ENCODE data around the gene C12orf76. TPM values are rescaled to one million over a fixed set of nuclear protein-coding genes. Genes with fewer than 3 reads are reported as not detected.

Gene C12orf76
- polyA plus RNA-seq, 1 of the 3 experiments (the other 2 are of a cell fraction), result 29.2 TPM

GRCh38 chr12:110046451-110047187 is 1.7 kb downstream of the C12orf76 start:
- H4K20me1 ChIP-seq (ENCODE audit: insufficient read depth), result no peaks in the 10 kb centered on the region
- no peak overlapping the region for H2AFZ ChIP-seq (ENCODE audit: low read depth)
- WGBS (ENCODE audit: low lambda C conversion rate), result 94% methylated on average over 8 of the region's 8 CpGs
- H3F3A ChIP-seq (replicated peaks; ENCODE audit: insufficient read depth), result peaks cover 12% of the 10 kb centered on the region
- no peak overlapping the region for H3K27ac ChIP-seq (ENCODE audit: low read depth in 2 of 2, low read length in 1 of 2)
- no peaks in the 10 kb centered on the region for H3K9me2 ChIP-seq
- CTCF ChIA-PET, result interaction anchor here (0.6 kb wide), 1 partner anchor 15 kb away, joined by 3 read pairs; no protein-coding TSS in a partner anchor
- no peak for TF ChIP-seq ZBTB33 (IDR thresholded peaks at IDR 0.05; ENCODE audit: borderline replicate concordance, low read depth)
- no peak for TF ChIP-seq RCOR1 (IDR thresholded peaks at IDR 0.05; ENCODE audit: low read length)
- TF ChIP-seq RAD21 (IDR thresholded peaks at IDR 0.05; ENCODE audit: low read length), result no peak
- no peak for TF ChIP-seq NFIC (IDR thresholded peaks at IDR 0.05; ENCODE audit: borderline replicate concordance)
- no peak for TF ChIP-seq RFX5 (IDR thresholded peaks at IDR 0.05; ENCODE audit: low read length)
- no peak for DNase-seq
- POLR2A ChIA-PET, result interaction anchor here (0.6 kb wide), 1 partner anchor 11 kb away, joined by 3 read pairs; no protein-coding TSS in a partner anchor
- H3K4me1 ChIP-seq (ENCODE audit: control insufficient read depth in 1 of 2, insufficient read depth in 2 of 2, low read depth in 1 of 2, low read length in 1 of 2), result peaks cover 14 to 20% of the 10 kb centered on the region in 2 experiments; a peak in 3 of 4 replicates
- H3K36me3 ChIP-seq (replicated peaks in 1 of 2; ENCODE audit: control insufficient read depth in 1 of 2, insufficient read depth in 2 of 2, low read length in 1 of 2), result peaks cover 10 to 14% of the 10 kb centered on the region in 2 experiments
- H3K9ac ChIP-seq, result no peak overlapping the region
- H3K79me2 ChIP-seq (ENCODE audit: insufficient read depth), result peaks cover 62% of the 10 kb centered on the region
- peak overlapping the region; percentile 78 to 84 for H3K4me3 ChIP-seq (ENCODE audit: low read depth in 2 of 2, low read length in 1 of 2)
- peak overlapping the region; percentile 97 for H3K4me2 ChIP-seq
- H3K27me3 ChIP-seq (ENCODE audit: insufficient read depth), result no peaks in the 10 kb centered on the region
- no peaks in the 10 kb centered on the region for H3K9me3 ChIP-seq

GRCh38 chr12:110042264-110042663 is 6.1 kb downstream of the C12orf76 start:
- no peaks in the 10 kb centered on the region for H3K9me2 ChIP-seq
- H3K79me2 ChIP-seq (ENCODE audit: insufficient read depth), result peaks cover 80% of the 10 kb centered on the region
- H3K27ac ChIP-seq (ENCODE audit: low read depth in 2 of 2, low read length in 1 of 2), result no peak overlapping the region
- 93% methylated on average over 3 of the region's 3 CpGs for WGBS (ENCODE audit: low lambda C conversion rate)
- peaks cover 7 to 22% of the 10 kb centered on the region in 2 experiments; a peak in 3 of 4 replicates for H3K4me1 ChIP-seq (ENCODE audit: control insufficient read depth in 1 of 2, insufficient read depth in 2 of 2, low read depth in 1 of 2, low read length in 1 of 2)
- H3K4me2 ChIP-seq, result no peak overlapping the region
- no peaks in the 10 kb centered on the region for H3K9me3 ChIP-seq
- ChIA-PET CTCF (interaction anchor here (0.7 to 1.2 kb wide), 4 partner anchors 16 to 298 kb away, joined by 3 read pairs; no protein-coding TSS in a partner anchor), POLR2A (no interaction called here)
- H3K36me3 ChIP-seq (replicated peaks in 1 of 2; ENCODE audit: control insufficient read depth in 1 of 2, insufficient read depth in 2 of 2, low read length in 1 of 2), result peaks cover 24 to 32% of the 10 kb centered on the region in 2 experiments
- H3K27me3 ChIP-seq (ENCODE audit: insufficient read depth), result no peaks in the 10 kb centered on the region
- H3K4me3 ChIP-seq (ENCODE audit: low read depth in 2 of 2, low read length in 1 of 2), result no peak overlapping the region
- no peak overlapping the region for H2AFZ ChIP-seq (ENCODE audit: low read depth)
- DNase-seq, result no peak
- H4K20me1 ChIP-seq (ENCODE audit: insufficient read depth), result peaks cover 6% of the 10 kb centered on the region; the same call in 1 of the 2 replicates
- H3K9ac ChIP-seq, result no peak overlapping the region
- H3F3A ChIP-seq (replicated peaks; ENCODE audit: insufficient read depth), result peaks cover 34% of the 10 kb centered on the region
- TF ChIP-seq ELF1 (IDR thresholded peaks at IDR 0.05), result no peak
- TF ChIP-seq EP300 (IDR thresholded peaks at IDR 0.05; ENCODE audit: borderline replicate concordance in 1 of 2, low read depth in 1 of 2, low read length in 1 of 2), result no peak
- no peak for TF ChIP-seq RFX5 (IDR thresholded peaks at IDR 0.05; ENCODE audit: low read length)
- no peak for TF ChIP-seq RCOR1 (IDR thresholded peaks at IDR 0.05; ENCODE audit: low read length)
- TF ChIP-seq, protein P1, sequence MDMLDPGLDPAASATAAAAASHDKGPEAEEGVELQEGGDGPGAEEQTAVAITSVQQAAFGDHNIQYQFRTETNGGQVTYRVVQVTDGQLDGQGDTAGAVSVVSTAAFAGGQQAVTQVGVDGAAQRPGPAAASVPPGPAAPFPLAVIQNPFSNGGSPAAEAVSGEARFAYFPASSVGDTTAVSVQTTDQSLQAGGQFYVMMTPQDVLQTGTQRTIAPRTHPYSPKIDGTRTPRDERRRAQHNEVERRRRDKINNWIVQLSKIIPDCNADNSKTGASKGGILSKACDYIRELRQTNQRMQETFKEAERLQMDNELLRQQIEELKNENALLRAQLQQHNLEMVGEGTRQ (IDR thresholded peaks at IDR 0.05; ENCODE audit: borderline replicate concordance, low read depth, low read length), result no peak
- TF ChIP-seq ZBTB33 (IDR thresholded peaks at IDR 0.05; ENCODE audit: borderline replicate concordance, low read depth), result no peak
- TF ChIP-seq GABPA (IDR thresholded peaks at IDR 0.05; ENCODE audit: low read depth), result no peak
- no peak for TF ChIP-seq SMC3 (IDR thresholded peaks at IDR 0.05; ENCODE audit: low read depth, low read length)
- no peak for TF ChIP-seq FOXJ3 (CRISPR knock-in tag; IDR thresholded peaks at IDR 0.05)
- TF ChIP-seq MEF2A (IDR thresholded peaks at IDR 0.05; ENCODE audit: borderline replicate concordance, low read depth), result no peak
- TF ChIP-seq TAF1 (IDR thresholded peaks at IDR 0.05; ENCODE audit: borderline replicate concordance, low read depth, low read length), result no peak
- no peak for TF ChIP-seq NFIC (IDR thresholded peaks at IDR 0.05; ENCODE audit: borderline replicate concordance)
- TF ChIP-seq NRF1 (IDR thresholded peaks at IDR 0.05; ENCODE audit: low read depth, low read length), result no peak
- TF ChIP-seq USF1 (IDR thresholded peaks at IDR 0.05; ENCODE audit: borderline replicate concordance, low read depth), result no peak
- TF ChIP-seq MXI1 (IDR thresholded peaks at IDR 0.05; ENCODE audit: low read depth, low read length), result no peak
- no peak for TF ChIP-seq JUND (IDR thresholded peaks at IDR 0.05)
- TF ChIP-seq, protein P2, sequence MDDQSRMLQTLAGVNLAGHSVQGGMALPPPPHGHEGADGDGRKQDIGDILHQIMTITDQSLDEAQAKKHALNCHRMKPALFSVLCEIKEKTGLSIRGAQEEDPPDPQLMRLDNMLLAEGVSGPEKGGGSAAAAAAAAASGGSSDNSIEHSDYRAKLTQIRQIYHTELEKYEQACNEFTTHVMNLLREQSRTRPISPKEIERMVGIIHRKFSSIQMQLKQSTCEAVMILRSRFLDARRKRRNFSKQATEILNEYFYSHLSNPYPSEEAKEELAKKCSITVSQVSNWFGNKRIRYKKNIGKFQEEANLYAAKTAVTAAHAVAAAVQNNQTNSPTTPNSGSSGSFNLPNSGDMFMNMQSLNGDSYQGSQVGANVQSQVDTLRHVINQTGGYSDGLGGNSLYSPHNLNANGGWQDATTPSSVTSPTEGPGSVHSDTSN (IDR thresholded peaks at IDR 0.05), result no peak
- no peak for TF ChIP-seq CHD2 (IDR thresholded peaks at IDR 0.05; ENCODE audit: low read length, partially characterized antibody)
- no peak for TF ChIP-seq GATA2 (CRISPR knock-in tag; IDR thresholded peaks at IDR 0.05)
